NCI-H1417 (cell line): ENCODE results near the gene TRIP13.
A peak's percentile ranks its signal among the peaks of the same experiment; 100 is the strongest.
"Not testable (repeated sequence)": the region's sequence is repeated elsewhere in the genome, so short reads cannot be mapped to it uniquely, and the experiment has no call there.

Source experiments
- DNase-seq, 3 experiments: peaks; one replicate each; lab custom pipeline; 2025; lab: John Stamatoyannopoulos, UW

Gene TRIP13

GRCh38 chr5:919356-920000 lies 26.8 kb downstream of the TRIP13 start:
- no peak for DNase-seq

GRCh38 chr5:920321-920720 lies 27.6 kb downstream of the TRIP13 start:
- no peak for DNase-seq

GRCh38 chr5:921456-922435 lies 29.1 kb downstream of the TRIP13 start:
- DNase-seq, result no peak

GRCh38 chr5:922436-923280 lies 30.0 kb downstream of the TRIP13 start:
- DNase-seq, result no peak

- peak; percentile 70 to 81 (median 79) for DNase-seq
These were observed 30.7 kb downstream of the TRIP13 start for GRCh38 chr5:923281-923873.

GRCh38 chr5:926417-927171 lies 33.9 kb downstream of the TRIP13 start:
- no peak for DNase-seq

- no peak for DNase-seq
These were observed 34.7 kb downstream of the TRIP13 start for GRCh38 chr5:927172-928015.

- DNase-seq, result not testable (repeated sequence)
These were observed 36.5 kb downstream of the TRIP13 start for GRCh38 chr5:929182-929581.

GRCh38 chr5:929596-929995 lies 36.9 kb downstream of the TRIP13 start:
- no peak for DNase-seq

GRCh38 chr5:930866-931265 lies 38.2 kb downstream of the TRIP13 start:
- DNase-seq, result no peak

- DNase-seq, result no peak
These were observed 39.0 kb downstream of the TRIP13 start for GRCh38 chr5:931570-932145.

GRCh38 chr5:932151-932627 lies 39.5 kb downstream of the TRIP13 start:
- DNase-seq, result no peak

- no peak for DNase-seq
These were observed 40.1 kb downstream of the TRIP13 start for GRCh38 chr5:932628-933250.

GRCh38 chr5:933251-933861 lies 40.7 kb downstream of the TRIP13 start:
- DNase-seq, result no peak

- not testable (repeated sequence) for DNase-seq
These were observed 41.3 kb downstream of the TRIP13 start for GRCh38 chr5:933951-934350.

GRCh38 chr5:934381-934967 lies 41.8 kb downstream of the TRIP13 start:
- DNase-seq, result not testable (repeated sequence)

- DNase-seq, result no peak
These were observed 42.9 kb downstream of the TRIP13 start for GRCh38 chr5:935510-936084.
